GM19328 (cell line): ENCODE results near the gene BAZ2B.

Experiments
- ATAC-seq: cut with Tn5 transposase; IDR thresholded peaks from one replicate; pipeline ENCODE4 v1.9.1; 2021; ENCODE audit warnings: mild to moderate bottlenecking, moderate library complexity; ENCODE audit not compliant: unreplicated experiment

Gene BAZ2B

DNA sequence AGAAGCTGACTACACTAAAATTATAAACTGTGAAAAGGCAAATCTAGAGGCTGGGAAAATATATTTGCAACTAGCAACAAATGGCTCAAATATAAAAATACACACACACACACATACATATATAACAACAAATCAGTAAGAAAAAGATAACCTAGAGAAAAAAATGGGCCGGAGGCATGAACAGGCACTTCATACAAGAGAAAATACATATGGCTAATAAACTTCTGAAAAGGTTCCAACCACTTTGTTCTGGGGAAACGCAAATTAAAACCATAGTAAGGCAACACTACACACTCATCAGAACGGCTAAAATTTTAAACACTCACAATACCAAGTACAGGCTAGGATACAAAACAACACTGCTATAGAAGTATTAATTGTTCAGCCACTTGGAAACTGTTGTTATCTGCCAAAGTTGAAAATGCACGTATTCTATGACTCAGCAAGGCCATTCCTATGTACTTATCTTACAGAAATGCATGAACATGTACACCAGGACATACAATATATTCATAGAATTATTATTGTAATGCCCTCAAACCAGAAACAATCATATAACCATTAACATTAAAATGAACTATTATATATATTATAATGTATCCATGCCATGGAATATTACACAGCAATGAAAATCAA lies 345.5 kb downstream of the BAZ2B start:
- no peak for ATAC-seq
